Spleen (tissue), 7 donors: ENCODE data around the gene C6orf163.

ENCODE experiments used
- CTCF ChIP-seq, 11 experiments: fragments of 200-600 bp in 7 of 11; fragments of 450-650 bp in 4 of 11; sonication (generic) in 4 of 11; IDR thresholded peaks in 8 of 11; conservative IDR thresholded peaks in 3 of 11; 1 replicate in 7 of 11; 2 replicates in 4 of 11; pipeline versions ENCODE4 v1.4.0 to v1.8.0; 2016 to 2021; ENCODE audit warnings: antibody characterized with exemption in 11 of 11, inconsistent platforms in 4 of 11, mild to moderate bottlenecking in 1 of 11
- POLR2A ChIP-seq, 3 donors: fragments of 450-650 bp; IDR thresholded peaks; one replicate each; pipeline ENCODE4 v1.5.1; 2017; ENCODE audit warnings: antibody characterized with exemption in 3 of 3, mild to moderate bottlenecking in 1 of 3
- POLR2AphosphoS5 ChIP-seq, 3 donors: sonication (generic); formaldehyde crosslinking; IDR thresholded peaks; one replicate each; pipeline ENCODE4 v1.5.1; 2017; ENCODE audit warnings: antibody characterized with exemption in 3 of 3
- donor health status: DM: no; HTN: no; CAD: no; lungs with moderate emphysema.
- donor health status: DM: no; HTN: no; CAD: no.
- donor health status: DM: no; HTN: no; CAD: no.

GRCh38 chr6:87382861-87383260 lies 38.2 kb downstream of the C6orf163 start:
- TF ChIP-seq CTCF (IDR thresholded peaks at IDR 0.05 in 8 of 11, conservative IDR thresholded peaks at IDR 0.05 in 3 of 11) (no peak), POLR2A (IDR thresholded peaks at IDR 0.05) (no peak), POLR2AphosphoS5 (IDR thresholded peaks at IDR 0.05) (no peak)
